NCI-H2227 (cell line): ENCODE data around the gene DNAJC6.
"Not testable (repeated sequence)": the region's sequence is repeated elsewhere in the genome, so short reads cannot be mapped to it uniquely, and the experiment has no call there.

Experiments
- DNase-seq: peaks from one replicate; lab custom pipeline; 2025; ENCODE audit not compliant: unreplicated experiment; lab: John Stamatoyannopoulos, UW

Gene DNAJC6

DNA sequence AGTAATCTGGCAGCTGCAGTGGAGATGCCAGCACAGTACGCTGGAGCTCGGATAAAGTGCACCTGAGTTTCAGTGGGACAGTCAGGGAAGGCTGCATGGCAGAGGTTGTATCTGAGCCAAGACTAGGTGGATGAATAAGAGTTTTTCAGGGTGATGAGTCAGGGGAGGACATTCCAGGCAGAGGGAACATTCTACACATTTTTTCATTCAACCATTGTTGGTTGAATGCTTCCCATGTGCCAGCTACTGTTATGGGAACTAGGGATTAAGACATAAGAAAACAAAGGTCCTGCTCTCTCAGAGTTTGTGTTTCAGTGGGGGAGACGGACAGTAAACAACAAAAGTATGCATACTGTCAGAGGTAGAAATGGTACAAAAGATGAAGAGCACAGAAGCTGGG lies 116.4 kb downstream of the DNAJC6 start:
- DNase-seq, result no peak

DNA sequence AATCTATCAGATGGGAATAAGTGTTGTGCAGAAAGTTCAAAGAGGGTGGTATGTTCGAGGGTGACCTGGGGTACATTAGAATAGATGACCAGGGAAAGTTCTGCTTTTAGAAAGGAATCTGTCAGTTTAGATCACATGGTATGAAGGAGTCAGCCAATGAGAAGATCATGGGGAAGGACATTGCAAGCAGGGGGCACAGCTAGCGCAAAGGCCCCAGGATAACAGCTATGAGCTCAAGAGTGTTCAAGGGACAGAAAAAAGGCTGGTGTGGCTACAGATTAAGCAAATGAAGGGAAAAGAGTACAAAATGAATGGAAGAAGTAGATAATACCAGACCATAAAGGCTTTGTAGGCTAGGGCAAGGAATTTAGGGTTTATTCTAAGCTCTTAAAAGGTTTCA lies 119.7 kb downstream of the DNAJC6 start:
- no peak for DNase-seq

DNA sequence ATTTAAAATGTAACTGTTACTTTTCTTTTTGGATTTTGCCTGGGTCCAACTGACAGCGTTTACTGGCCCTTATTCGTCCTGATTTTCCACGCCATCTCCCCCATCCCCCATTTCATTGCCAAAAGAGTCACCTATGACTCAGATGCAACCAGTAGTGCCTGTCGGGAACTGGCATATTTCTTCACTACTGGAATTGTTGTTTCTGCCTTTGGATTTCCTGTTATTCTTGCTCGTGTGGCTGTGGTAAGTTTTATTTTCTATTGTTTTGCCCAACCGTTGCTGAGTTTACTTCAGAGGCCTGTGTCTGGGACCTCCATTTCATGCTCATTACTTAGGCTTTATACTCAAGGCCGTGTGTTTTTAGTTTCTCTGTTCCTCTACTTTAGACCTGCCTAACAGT lies 120.5 kb downstream of the DNAJC6 start:
- DNase-seq, result no peak

DNA sequence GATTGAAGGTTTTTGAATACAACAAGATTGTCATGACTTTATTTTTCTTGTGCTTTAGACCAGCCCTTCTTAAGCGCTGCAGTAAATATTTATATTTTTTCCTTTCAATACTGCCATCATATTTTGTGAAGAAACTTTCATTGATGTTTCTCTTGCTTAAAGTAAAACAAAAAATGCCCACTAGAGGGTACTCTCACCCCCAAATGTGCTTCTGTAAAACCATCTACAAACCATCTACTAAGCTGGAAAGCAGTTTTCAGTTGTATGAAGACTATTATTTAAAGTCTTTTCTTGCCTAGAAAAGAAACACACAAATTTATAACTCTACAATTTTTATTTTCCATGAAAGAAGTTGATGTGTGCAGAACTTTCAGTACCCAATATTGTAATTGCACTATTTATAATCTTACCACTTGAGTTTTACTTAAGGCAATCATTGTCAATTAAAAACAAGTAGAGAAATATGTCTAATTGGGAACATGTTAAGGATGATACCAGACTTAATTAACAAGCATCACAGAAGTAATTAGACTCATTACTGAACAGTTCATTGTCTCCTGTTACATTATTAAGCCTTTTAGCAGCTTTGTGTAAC lies 121.9 kb downstream of the DNAJC6 start:
- peak; percentile 58 for DNase-seq

DNA sequence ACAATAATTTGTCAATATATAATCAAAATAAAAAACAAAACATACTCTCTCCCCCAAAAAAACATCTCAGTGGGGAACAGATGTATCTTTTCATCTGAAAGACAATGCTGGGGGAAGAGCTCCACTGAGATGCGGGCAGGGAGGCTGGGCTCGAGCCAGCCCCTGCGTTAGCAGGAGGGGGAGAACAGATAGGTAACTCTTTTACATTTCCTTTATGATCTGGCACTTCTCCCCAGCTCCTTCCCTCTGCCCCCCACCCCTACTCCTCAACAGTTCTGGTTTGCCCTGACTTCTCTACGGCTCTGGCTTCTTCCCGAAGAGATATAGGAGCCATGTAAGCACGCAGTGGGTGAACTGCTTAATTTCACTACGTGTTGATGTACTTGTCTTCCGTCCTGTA lies 123.6 kb downstream of the DNAJC6 start:
- DNase-seq, result no peak

DNA sequence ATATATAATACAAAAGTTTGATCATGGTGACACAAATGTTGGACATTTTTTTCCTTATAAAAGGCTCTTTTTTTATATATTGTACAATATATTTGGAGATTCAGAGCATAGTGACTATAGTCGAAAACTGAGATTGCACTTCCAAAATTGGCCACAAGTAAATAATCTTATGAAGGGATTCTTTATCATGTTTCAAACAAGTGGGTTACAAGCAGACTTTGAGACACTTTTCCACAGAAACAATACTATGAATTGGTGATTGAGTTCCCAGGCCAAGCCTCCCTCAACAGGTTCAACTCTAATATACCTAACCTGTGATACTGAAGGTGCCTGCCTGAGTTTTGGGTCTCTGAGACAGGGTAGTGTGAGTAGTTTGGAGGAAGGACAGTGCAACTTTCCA lies 124.9 kb downstream of the DNAJC6 start:
- DNase-seq, result no peak

DNA sequence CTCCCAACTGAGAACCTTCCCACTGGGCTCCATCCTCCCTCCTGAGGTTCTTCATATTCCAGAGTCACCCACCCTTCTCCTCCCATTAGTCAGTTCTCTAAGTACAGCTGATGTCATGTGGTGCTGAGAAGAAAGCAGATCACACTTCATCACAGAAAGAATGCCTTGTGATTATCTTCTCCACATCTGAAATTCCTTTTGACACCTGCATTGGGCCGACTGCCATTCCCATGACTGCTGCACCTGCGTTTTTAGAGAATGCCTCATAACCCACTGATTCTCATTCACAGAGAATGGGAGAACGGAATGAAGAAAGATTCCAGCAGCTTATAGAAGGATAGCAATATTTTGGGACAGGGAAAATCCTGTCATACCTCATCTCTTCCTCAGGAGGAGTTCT lies 125.4 kb downstream of the DNAJC6 start:
- no peak for DNase-seq

DNA sequence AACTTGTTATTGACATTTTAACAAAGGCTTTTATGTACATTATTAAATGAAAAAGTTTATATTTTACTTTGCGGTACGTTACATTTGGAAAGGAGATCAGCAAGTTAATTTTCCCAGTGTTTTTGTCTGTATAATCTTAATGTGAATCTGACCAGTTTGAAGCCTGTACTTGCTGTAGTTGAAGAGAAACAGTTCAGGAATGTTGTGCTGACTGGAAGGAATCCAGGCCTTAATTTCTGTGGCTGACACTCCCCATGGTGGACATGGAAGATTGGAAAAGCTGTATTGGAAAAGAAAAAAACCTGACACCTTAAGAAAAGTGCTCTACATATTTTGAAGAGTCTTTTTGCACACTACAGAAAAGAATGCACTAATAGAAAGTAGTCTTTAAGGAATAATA lies 126.6 kb downstream of the DNAJC6 start:
- no peak for DNase-seq

DNA sequence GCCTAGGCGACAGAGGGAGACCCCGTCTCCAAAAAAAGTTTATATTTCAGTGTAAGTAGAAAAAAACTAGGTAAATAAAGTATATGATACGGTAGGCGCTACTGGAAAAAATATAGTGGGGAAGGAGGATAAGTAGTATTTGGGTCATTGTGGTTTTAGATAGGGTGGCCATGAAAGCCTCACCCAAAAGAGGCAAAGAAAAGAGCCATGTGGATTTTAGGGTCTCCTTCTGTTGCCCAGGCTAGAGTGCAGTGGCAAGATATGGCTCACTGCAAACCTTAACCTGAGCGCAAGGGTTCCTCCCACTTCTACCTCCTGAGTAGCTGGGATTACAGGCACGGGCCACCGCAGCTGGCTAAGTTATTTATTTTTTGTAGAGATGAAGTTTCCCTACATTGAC lies 128.3 kb downstream of the DNAJC6 start:
- no peak for DNase-seq

DNA sequence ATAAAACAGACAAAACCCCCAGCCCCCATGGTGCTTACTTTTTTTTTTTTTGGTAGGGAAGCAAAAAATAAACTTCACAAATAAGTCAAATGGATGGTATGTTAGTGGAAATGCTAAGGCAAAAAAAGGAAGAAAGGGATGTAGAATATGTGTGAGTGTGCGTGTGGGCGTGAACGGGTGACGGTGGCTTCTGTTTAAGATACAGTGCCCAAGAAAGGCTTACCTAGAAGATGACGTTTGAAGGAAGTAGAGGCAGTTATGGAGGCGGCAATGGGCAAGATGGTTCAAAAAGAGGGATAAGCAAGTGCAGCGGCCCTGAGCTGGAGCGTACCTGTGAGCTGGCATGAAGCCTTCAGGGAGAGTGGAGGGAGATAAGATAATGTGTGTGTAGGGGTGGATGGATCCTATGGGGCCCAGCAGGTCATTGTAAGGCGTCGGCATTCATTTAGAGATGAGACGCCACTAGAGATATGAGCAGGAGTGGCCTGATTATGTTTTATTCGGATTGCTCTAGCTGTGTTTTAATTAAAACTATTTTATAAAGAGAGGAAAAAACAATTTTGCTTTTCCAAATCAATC lies 131.1 kb downstream of the DNAJC6 start:
- DNase-seq, result no peak

DNA sequence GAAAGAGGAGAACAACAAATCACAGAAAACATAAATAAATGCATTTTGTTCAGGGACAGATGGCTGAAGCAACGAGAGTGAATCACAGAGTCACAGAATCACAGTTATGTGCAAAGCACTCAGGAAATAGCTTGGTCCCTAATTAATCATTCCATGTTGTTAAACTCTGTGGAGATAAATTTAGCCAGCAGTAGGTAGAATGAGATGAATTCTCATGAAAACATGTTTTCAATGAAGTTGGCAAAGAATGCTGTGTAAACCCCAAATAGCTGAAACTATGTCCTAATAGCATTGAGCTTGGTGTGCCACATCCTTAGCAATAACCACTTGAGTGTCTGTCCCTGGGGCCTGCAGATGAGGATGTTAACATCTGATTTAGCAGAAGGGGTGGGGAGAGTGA lies 131.6 kb downstream of the DNAJC6 start:
- no peak for DNase-seq

DNA sequence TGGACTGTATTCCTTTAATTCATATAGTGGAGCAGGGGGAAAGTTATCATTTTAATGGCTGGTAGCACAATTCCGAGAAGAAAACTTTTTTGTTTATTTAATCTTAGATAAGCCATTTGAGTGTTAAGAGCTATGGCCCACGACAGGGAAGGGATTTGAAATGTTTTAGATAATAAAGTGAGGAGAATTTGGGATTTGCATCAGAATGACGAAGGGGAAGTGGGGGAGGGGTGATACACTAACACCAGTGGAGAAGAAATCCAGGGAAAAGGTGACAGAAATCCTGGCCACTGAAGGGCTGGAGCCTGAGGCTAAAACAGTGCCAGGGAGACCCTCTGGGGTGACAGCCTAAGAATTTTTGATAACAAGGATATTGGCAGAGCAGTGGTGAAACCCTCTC lies 132.1 kb downstream of the DNAJC6 start:
- DNase-seq, result no peak

DNA sequence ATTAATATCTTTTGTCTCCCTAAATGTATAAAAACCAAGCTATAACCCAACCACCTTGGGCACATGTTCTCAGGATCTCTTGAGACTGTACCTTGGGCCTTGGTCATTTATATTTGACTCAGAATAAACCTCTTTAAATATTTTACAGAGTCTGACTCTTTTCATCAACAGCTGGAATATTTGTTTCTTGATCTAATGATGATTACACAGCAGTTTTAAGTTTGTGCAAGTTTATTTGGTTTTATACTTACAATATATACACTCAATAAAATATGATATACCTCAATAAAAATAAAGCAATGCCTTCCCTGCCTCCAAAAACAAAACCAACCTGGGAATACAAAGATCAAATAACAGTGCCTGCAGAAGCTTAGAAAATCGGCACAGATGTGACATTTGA lies 133.1 kb downstream of the DNAJC6 start:
- no peak for DNase-seq

DNA sequence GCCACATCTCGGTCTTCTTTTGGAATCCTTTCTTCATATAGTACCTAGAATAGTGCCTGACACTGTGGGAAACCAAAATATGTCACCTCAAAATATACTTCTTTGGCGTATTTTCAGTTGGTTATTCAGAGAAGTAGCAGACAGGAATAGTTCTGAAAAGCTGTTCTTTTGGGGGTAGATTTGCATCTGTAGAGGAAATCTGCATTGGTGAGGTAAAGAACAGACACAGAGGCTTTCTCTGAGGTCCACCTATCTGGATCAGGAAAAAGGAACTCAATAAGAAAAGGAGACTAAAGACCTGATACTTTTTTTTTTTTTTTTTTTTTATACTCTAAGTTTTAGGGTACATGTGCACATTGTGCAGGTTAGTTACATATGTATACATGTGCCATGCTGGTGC lies 134.3 kb downstream of the DNAJC6 start:
- DNase-seq, result no peak

DNA sequence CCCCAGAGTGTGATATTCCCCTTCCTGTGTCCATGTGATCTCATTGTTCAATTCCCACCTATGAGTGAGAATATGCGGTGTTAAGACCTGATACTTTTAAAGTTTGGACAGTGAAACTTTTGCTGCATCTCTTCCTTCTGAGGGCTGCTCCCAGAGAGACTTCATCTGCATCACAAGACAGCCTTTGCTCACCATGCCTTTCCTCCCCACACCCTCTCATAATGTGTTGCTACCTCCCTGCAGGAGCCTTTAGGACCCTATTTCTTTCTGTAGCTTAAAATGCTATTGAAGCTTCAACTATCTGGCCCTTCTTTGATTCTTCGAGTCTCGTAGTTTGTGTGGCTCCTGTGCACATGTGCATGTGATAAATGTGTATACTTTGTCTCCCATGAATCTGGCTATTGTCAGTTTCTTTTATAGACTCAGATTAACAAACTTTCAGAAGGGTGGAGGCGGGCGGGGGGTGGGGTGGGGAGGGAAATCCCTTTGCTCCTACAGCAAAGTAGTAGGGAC lies 134.8 kb downstream of the DNAJC6 start:
- DNase-seq, result no peak

DNA sequence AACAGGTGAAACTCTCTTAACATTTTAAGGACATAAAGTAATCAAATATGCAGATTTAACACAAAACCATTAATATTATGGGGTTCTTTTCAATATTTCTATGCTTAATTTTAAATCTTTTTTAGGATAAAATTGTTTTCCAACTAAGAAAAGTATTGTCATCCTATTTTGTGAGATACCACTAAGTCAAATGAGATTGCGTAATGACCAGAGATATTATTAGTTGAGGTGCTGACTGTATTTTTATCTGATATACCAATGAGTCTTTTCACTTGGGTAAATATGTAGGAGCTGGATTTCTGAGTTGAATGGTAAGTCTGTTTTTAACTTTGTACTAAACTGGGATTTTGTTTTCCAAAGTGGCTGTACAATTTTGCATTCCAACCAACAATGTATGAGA lies 136.5 kb downstream of the DNAJC6 start:
- no peak for DNase-seq

DNA sequence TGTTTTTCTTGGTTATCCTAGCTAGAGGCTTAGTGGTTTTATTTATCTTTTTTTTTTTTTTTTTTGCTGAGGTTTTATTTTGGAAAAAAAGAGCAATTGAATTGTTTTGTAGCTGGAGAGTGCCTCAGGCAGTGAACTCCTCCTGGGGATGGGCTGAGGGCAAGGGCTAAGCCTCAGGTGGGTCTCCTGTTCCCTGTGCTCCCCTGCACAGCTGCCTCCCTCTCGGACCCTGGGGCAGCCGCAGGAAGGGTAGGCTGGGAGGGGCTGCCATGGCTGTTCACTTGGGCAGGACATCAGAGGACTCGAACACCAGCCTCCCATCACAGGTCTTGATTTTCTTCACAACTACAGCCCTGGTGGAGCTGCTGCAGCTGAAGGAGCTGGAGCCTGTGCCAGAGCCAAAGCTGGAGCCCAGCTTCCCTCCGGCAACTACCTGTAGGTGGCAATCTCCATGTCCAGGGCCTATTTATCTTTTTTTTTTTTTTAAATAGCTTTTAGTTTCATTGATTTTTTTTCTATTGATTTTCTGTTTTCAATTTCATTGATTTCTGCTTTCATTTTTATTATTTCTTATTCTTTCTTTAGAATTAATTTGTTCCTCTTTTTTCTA lies 140.0 kb downstream of the DNAJC6 start:
- no peak for DNase-seq

DNA sequence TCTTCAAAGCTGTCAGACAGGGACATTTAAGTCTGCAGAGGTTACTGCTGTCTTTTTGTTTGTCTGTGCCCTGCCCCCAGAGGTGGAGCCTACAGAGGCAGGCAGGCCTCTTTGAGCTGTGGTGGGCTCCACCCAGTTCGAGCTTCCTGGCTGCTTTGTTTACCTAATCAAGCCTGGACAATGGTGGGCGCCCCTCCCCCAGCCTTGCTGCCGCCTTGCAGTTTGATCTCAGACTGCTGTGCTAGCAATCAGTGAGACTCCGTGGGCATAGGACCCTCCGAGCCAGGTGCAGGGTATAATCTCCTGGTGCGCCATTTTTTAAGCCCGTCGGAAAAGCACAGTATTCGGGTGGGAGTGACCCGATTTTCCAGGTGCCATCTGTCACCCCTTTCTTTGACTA lies 146.3 kb downstream of the DNAJC6 start:
- not testable (repeated sequence) for DNase-seq

DNA sequence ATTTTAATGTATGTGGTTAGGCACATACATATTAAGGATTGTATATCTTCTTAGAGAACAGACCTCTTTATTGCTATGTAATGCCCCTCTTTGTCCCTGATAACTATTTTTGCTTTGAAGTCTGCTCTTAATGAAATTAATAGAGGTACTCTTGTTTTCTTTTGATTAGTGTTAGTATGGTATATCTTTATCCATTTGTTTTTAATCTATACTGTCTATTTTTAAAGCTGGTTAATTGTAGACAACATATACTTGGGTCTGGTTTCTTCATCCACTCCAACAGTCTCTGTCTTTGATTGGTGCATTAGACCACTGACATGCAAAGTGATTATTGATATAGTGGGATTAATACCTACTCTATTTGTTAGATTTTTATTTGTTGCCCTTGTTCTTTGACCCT lies 147.1 kb downstream of the DNAJC6 start:
- DNase-seq, result no peak

DNA sequence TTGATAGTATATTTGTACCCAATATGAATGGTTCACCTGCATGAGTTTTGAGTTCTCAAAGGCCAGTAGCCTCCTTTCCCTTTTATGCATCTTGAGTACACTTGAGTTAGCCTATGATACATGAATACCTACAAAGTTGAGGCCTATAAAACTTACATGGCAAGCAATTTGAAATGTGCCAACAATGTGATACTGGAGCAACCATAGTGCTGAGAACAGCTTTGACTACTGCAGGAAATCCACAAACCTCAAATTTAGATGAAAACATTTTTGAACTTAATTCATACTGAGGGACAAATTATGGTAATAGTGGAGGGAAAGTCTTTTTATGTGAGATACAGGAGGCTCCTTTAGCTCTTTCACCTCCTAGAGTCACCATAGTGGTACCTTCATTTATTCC lies 148.5 kb downstream of the DNAJC6 start:
- DNase-seq, result no peak

DNA sequence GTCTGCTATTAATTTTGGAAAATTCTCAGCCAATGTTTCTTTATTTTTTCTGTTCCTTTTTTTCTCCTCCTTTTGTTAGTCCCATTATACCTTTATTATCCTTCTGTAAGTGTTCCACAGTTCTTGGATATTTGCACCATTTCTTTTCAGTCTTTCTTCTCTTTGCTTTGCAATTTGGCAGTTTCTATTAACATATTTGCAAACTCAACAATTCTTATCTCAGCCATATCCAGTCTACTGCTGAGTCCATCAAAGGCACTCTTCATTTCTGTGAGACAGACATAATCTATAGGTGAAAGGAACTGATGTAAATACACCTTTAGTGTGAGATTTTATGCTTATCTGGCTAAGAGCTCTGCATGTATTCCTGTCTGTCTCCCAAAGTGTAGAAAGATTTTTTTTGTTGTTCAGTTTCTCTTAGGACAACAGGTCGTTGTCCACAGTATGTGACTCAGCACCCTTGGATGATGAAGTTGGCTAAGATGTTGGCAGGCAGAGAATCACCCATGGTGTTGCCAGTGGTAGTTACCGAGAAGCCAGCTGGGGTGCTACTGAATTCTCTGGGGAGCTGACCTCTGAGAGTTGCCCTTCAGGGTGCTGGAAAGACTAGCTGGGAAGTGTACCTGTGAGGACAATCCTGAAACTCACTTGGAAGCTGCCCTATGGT lies 149.5 kb downstream of the DNAJC6 start:
- no peak for DNase-seq

DNA sequence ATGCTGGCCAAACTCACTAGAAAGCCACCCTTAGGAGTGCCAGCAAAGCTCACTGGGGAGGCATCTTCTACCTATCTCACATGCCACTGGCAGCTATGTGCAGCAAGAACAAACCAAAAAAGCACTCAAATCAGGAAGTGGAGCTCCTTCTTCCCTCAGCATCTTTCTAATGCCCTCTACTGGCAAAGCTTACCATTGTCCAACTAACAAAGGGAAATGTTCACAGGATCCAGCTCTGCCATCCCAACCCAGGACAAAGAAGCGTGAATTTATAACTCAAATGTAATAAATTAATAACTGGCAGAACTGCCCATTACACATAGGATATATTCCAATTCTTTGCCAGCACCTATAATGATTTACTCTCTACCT lies 150.0 kb downstream of the DNAJC6 start:
- DNase-seq, result peak; percentile 13
